ENCODE results near the gene IQGAP3.
"Not testable (repeated sequence)": the region's sequence is repeated elsewhere in the genome, so short reads cannot be mapped to it uniquely, and the experiment has no call there.

The IQGAP3 gene

DNA sequence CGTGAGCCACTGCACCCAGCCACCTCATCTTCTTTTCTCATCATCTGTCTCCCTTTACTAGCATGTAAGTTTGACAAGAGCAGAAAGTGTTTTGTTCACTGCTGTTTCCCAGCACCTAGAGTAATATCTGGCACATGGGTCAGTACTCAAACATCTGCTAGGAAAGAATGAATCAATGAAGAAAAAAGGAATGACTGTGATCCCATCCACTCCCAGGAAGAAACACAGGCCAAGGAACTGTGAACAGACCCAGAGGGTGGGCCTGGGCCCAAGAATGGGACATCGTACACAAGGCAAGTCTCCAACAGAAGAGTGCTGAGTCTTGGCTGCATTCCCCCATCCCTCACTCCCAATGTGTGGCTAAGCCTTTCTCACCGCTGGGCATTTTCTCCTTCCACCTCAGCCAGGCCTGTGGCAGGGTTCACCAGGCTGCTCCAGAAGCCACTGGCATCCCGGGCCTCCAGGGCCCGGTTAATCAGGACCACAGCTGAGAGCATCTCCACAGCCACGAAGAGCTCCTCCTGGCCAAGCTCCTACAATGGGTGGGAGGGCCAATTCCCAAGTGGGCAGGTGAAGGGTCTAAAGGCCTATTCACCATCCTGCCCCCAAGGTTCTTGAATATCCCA, 18.4 kb downstream of the IQGAP3 start:
- H3K36me3 Mint-ChIP-seq: peaks cover 21% of the 10 kb centered on the region
- H3K4me1 Mint-ChIP-seq: no peaks in the 10 kb centered on the region
- CTCF ChIA-PET: interaction anchor here (2.2 kb wide), 1 partner anchor 73 kb away, joined by 8 read pairs; no protein-coding TSS in a partner anchor
- no peaks in the 10 kb centered on the region for H3K9me3 Mint-ChIP-seq
- no peak overlapping the region for H3K27ac Mint-ChIP-seq
- H3K4me3 Mint-ChIP-seq: no peak overlapping the region
- no peak for DNase-seq
- H3K27me3 Mint-ChIP-seq: no peaks in the 10 kb centered on the region

DNA sequence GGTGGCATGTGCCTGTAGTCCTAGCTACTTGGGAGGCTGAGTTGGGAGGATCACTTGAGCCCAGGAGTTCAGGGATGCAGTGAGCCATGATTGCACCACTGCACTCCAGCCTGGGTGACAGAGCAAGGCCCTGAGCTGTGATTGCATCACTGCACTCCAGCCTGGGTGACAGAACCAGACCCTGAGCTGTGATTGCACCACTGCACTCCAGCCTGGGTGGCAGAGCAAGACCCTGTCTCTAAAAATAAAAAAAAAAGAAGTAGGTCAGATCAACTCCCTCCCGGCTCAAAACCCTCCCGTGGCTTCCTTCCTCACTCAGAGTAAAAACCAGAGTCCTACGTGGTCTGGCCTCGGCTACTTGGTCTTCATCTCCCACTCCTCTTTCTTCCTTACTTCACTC, 19.4 kb downstream of the IQGAP3 start:
- peaks cover 23% of the 10 kb centered on the region for H3K36me3 Mint-ChIP-seq
- not testable (repeated sequence) for H3K27me3 Mint-ChIP-seq, H3K4me3 Mint-ChIP-seq, H3K4me1 Mint-ChIP-seq, H3K9me3 Mint-ChIP-seq, H3K27ac Mint-ChIP-seq, DNase-seq
- CTCF ChIA-PET: interaction anchor here (1.2 kb wide), 1 partner anchor 72 kb away, joined by 3 read pairs; no protein-coding TSS in a partner anchor

DNA sequence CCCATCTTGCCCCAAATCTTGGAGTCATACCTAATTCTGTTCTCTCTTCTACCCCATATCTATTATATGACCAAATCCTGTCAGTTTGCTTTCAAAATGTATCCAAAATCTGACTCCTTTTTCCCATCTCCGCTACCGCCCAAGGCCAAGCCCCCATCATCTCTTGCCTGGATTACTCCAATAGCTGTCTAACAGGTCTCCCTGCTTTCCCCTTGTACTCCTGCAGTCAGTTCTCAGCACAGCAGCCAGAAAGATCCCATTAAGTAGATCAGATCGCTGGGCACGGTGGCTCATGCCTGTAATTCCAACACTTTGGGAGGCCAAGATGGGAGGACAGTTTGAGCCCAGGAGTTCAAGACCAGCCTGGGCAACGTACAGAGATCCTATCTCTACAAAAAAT, 19.8 kb downstream of the IQGAP3 start:
- Mint-ChIP-seq H3K36me3 (peaks cover 25% of the 10 kb centered on the region), H3K4me3 (no peak overlapping the region), H3K9me3 (no peaks in the 10 kb centered on the region), H3K27me3 (no peaks in the 10 kb centered on the region), H3K4me1 (no peaks in the 10 kb centered on the region), H3K27ac (no peak overlapping the region)
- CTCF ChIA-PET: interaction anchor here (1.2 kb wide), 1 partner anchor 72 kb away, joined by 3 read pairs; no protein-coding TSS in a partner anchor
- DNase-seq: no peak

DNA sequence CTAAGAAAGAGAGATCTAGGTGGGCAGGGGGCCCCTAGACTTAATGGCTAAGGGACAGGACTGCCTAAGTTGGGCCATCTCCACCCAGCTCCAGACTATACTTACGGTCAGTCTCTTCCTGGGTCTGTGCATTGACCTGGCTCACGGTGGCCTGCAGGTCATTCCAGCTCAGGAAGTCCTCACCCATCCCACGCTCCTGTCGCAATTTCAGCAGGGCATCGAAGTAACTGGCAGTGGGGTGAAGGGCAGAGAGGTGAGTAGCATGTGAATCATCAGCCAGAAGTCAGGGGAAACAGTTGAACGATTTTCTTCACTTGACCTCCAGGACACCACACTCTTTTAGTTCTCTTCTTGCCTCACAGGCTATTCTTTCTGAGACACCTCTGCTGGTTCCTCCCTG, 20.5 kb downstream of the IQGAP3 start:
- CTCF ChIA-PET: interaction anchor here (1.1 kb wide), 1 partner anchor 71 kb away, joined by 3 read pairs; no protein-coding TSS in a partner anchor
- H3K36me3 Mint-ChIP-seq: peaks cover 29% of the 10 kb centered on the region
- no peak overlapping the region for H3K4me3 Mint-ChIP-seq
- H3K27ac Mint-ChIP-seq: no peak overlapping the region
- DNase-seq: no peak
- no peaks in the 10 kb centered on the region for H3K27me3 Mint-ChIP-seq
- no peaks in the 10 kb centered on the region for H3K4me1 Mint-ChIP-seq
- H3K9me3 Mint-ChIP-seq: no peaks in the 10 kb centered on the region

DNA sequence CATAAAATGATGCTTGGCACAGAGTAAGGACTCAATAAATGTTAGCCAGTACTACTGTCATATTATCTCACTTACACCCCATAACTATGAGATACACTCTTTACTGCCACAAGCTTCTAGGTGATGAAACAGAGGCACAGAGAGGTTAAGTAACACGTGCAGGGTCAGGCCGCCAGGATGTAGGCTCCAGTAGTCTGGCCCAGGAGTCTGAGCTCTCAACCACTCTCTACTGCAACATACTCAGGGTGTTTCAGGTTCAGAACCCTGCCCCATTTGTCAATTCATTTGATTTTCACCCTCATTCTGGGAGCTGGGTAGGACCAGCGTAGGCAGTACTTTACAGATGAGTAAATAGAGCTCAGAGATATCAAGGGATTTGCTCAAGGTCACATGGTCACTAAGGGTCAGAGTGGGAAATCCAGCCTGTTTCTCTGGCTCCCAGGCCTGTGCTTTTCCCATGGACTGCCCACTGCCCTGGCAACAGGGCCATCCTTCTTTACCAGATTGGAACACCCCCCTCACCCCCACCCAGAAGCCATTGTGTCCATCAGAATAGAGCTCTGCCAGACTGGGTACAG, 21.2 kb downstream of the IQGAP3 start:
- Mint-ChIP-seq H3K9me3 (no peaks in the 10 kb centered on the region), H3K4me1 (no peaks in the 10 kb centered on the region), H3K27me3 (no peaks in the 10 kb centered on the region), H3K36me3 (peaks cover 35% of the 10 kb centered on the region), H3K27ac (no peak overlapping the region), H3K4me3 (no peak overlapping the region)
- CTCF ChIA-PET: interaction anchor here (1.1 kb wide), 1 partner anchor 70 kb away, joined by 3 read pairs; no protein-coding TSS in a partner anchor
- no peak for DNase-seq

DNA sequence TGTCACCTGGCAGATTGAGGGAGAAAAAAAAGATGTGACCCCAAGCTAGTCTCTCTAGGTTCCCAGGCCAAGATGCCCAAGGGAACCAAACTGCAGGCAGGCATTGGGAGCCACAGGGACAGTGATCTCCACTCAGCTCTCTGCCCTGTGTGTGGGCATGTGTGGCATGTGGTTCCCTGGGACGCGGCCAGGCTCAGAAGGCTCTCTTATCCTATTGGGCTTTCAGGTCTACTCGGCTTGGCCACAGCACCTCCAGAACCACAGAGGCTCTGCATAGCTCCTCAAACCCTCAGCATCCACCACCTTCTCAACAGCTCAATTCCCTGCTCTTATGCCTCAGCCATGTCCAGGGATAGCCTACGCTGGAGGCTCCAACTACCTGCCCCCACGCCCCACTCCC, 22.0 kb downstream of the IQGAP3 start:
- Mint-ChIP-seq H3K36me3 (peaks cover 35% of the 10 kb centered on the region), H3K27ac (no peak overlapping the region), H3K9me3 (no peaks in the 10 kb centered on the region), H3K4me1 (no peaks in the 10 kb centered on the region), H3K27me3 (no peaks in the 10 kb centered on the region), H3K4me3 (no peak overlapping the region)
- CTCF ChIA-PET: interaction anchor here (0.6 kb wide), 1 partner anchor 323 kb away, joined by 3 read pairs; no protein-coding TSS in a partner anchor
- DNase-seq: no peak

DNA sequence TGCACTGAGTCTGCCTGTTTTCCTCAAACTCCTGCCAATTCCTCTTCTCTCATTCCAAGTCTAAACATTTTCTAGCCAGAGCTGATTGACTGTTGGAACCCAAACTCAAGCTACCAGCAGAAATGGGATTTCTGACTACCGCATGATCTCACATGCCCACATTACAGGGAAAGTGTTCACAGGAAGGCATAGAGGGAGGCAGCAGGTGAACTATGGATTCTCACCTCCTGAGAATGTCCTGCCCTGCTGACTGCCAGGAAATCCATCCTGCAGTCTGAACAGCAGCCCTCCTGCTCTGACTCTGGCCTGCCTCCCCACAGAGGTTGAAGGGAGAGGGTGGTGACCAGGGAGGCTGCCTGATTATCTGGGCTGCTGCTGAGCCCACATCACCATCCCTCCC, 22.5 kb downstream of the IQGAP3 start:
- Mint-ChIP-seq H3K36me3 (peaks cover 35% of the 10 kb centered on the region), H3K9me3 (no peaks in the 10 kb centered on the region), H3K4me1 (no peaks in the 10 kb centered on the region), H3K4me3 (no peak overlapping the region), H3K27ac (no peak overlapping the region), H3K27me3 (no peaks in the 10 kb centered on the region)
- CTCF ChIA-PET: interaction anchor here (0.6 kb wide), 1 partner anchor 323 kb away, joined by 3 read pairs; no protein-coding TSS in a partner anchor
- DNase-seq: no peak

DNA sequence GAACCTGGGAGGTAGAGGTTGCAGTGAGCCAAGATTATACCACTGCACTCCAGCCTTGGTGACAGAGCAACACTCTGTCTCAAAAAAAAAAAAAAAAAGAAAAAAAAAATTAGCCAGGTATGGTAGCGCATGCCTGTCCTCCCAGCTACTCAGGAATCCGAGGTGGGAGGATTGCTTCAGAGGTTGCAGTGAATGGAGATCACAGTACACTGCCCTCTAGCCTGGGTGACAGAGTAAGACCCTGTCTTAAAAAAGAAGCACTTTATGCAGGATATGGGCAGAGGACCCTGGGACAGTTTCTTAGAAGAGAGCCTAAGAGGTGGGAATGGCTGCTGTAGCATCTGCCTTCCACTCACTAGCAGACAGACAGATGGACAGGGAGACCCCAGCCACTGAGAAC, 23.0 kb downstream of the IQGAP3 start:
- Mint-ChIP-seq H3K27ac (no peak overlapping the region), H3K4me1 (no peaks in the 10 kb centered on the region), H3K27me3 (no peaks in the 10 kb centered on the region), H3K36me3 (peaks cover 35% of the 10 kb centered on the region), H3K4me3 (no peak overlapping the region), H3K9me3 (no peaks in the 10 kb centered on the region)
- CTCF ChIA-PET: no interaction called here
- no peak for DNase-seq

DNA sequence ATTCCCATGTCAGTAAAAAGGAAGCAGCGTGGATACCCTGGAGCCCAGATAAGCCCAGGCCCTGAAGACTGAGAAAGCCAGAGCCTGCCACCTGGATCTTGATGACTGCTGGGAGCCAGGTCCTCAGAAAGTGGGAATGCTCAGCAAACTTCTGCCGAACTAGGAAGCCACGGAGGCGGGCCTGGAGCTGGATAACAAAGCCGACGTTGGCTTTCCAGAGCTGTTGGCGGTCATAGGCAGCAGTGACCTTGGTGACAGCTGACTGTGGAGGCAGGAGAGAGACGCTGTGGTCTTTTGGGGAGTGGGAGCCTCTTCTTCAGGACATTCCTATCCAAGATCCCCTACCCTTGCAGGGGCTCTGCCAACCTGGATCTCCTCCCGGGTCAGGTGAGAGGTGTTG, 24.4 kb downstream of the IQGAP3 start:
- Mint-ChIP-seq H3K4me1 (no peaks in the 10 kb centered on the region), H3K27me3 (no peaks in the 10 kb centered on the region), H3K9me3 (no peaks in the 10 kb centered on the region), H3K27ac (no peak overlapping the region), H3K4me3 (no peak overlapping the region), H3K36me3 (peaks cover 36% of the 10 kb centered on the region)
- CTCF ChIA-PET: interaction anchor here (0.9 kb wide), 1 partner anchor 67 kb away, joined by 3 read pairs; no protein-coding TSS in a partner anchor
- DNase-seq: no peak

DNA sequence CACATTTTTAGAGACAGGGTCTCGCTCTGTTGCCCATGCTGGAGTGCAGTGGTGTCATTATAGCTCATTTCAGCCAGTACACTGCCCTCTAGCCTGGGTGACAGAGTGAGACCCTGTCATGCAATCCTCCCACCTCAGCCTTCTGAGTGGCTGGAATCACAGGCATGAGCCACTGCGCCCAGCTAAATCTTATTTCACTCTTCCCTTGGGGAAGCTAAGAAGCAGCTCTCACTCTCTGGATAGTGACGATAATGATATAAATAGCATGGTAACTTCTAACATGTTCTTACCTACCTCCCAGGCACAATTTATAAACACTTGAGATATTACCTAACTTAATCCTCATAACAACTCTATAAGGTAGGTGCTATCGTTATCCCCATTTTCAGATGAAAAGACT, 24.9 kb downstream of the IQGAP3 start:
- no peaks in the 10 kb centered on the region for H3K9me3 Mint-ChIP-seq
- H3K36me3 Mint-ChIP-seq: peaks cover 36% of the 10 kb centered on the region
- H3K4me3 Mint-ChIP-seq: no peak overlapping the region
- H3K27ac Mint-ChIP-seq: no peak overlapping the region
- no peak for DNase-seq
- H3K4me1 Mint-ChIP-seq: no peaks in the 10 kb centered on the region
- H3K27me3 Mint-ChIP-seq: no peaks in the 10 kb centered on the region
- CTCF ChIA-PET: interaction anchor here (0.9 kb wide), 1 partner anchor 67 kb away, joined by 3 read pairs; no protein-coding TSS in a partner anchor

DNA sequence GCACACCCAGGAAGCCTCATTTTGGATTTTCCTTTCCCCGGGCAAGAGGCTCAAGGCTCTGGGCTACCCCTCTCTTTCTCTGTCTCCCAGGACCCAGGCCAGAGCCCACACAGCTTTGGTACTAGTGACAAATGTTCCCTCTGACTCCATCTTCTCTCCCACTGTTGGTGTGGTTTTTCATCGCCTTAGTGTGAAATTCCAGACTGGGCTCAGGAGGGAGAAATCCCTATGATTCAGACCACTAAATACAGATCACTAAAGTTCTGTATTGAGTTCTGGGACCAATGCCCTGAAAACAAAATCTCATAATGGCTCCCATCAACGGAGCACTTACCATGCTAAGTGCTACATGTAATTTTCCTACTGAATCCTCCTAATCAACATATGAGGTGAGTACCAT, 26.1 kb downstream of the IQGAP3 start:
- CTCF ChIA-PET: no interaction called here
- Mint-ChIP-seq H3K36me3 (peaks cover 37% of the 10 kb centered on the region), H3K4me1 (no peaks in the 10 kb centered on the region), H3K9me3 (no peaks in the 10 kb centered on the region), H3K4me3 (no peak overlapping the region), H3K27me3 (no peaks in the 10 kb centered on the region), H3K27ac (no peak overlapping the region)
- no peak for DNase-seq

DNA sequence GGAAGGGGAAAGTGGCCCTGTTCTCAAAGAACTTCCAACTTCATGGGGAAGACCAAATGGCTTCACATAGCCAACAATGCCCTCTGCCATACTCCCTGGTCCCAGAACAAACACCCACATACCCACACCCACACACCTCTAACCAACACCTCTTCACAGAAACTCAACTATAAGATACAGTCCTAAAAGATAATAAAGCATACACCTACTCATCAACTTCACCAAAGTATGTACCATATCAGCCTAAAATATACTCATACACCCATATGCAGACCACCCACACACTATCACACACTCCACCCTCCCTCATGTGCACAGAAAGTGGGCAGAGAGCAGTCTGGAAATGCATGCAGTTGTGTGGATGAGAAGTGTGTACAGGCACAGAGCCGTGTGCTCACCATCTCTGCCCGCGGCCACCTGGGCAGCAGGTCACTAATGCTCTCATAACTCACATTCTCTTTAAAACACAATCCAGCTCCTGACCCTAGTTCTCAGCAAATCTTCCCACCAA, 27.7 kb downstream of the IQGAP3 start:
- DNase-seq: no peak
- H3K36me3 Mint-ChIP-seq: peaks cover 28% of the 10 kb centered on the region
- no peaks in the 10 kb centered on the region for H3K27me3 Mint-ChIP-seq
- CTCF ChIA-PET: no interaction called here
- no peak overlapping the region for H3K4me3 Mint-ChIP-seq
- H3K9me3 Mint-ChIP-seq: no peaks in the 10 kb centered on the region
- no peak overlapping the region for H3K27ac Mint-ChIP-seq
- no peaks in the 10 kb centered on the region for H3K4me1 Mint-ChIP-seq

DNA sequence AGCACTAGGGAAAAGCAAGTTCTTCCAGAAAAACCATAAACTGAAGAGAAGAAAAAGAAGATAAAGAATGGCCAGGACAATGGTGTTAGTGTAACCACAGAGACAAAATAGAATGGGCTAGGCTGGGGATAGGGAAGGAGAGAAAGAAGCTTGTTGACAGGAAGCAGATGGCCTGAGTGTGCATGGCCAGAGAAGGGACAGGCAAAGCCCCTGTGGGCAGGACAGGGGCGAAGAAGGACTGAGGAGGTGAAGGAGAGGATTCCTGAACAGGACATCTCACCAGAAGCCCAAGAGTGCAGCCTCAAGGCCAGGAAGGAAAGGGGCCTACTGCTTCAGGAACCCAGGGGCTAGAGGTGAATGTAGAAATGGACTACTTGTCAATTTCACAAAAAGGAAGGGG, 29.3 kb downstream of the IQGAP3 start:
- Mint-ChIP-seq H3K4me3 (no peak overlapping the region), H3K4me1 (peaks cover 6% of the 10 kb centered on the region), H3K27me3 (no peaks in the 10 kb centered on the region), H3K27ac (no peak overlapping the region), H3K9me3 (no peaks in the 10 kb centered on the region), H3K36me3 (peaks cover 31% of the 10 kb centered on the region)
- CTCF ChIA-PET: interaction anchor here (1.0 to 2.1 kb wide), 2 partner anchors 63 to 158 kb away, joined by 3 to 7 read pairs; no protein-coding TSS in a partner anchor
- no peak for DNase-seq

DNA sequence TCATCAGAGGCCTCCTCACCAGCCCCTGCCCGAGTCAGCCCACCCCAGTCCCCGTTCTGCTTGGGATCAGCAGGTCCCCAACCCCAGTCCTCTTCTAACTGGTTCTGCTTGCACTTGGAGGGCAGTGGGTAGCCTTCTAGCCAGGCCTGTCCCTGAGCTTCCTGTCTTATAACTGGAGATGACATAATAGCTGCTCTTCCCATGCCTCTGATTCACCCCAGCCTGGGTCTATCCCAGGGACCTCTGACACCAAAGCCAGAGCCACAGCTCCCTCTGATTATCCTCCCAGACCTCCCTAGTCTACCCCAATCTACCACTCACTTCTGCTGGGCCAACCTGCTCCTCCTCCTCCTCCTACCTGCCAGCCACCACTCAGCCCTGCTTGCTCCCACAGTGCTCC, 31.4 kb downstream of the IQGAP3 start:
- Mint-ChIP-seq H3K27me3 (no peaks in the 10 kb centered on the region), H3K9me3 (no peaks in the 10 kb centered on the region), H3K4me3 (no peak overlapping the region), H3K4me1 (peaks cover 6% of the 10 kb centered on the region), H3K27ac (no peak overlapping the region), H3K36me3 (peaks cover 25% of the 10 kb centered on the region)
- CTCF ChIA-PET: interaction anchor here (1.1 kb wide), 1 partner anchor 17 kb away, joined by 3 read pairs; no protein-coding TSS in a partner anchor
- DNase-seq: no peak

All from activated naive CD4-positive, alpha-beta T cell treated with anti-CD3 and anti-CD28 coated beads, Interleukin-2, amount 10 ng/mL, durations not matched to agents 7 days and 5 days (primary cell).